Measurements from ENCODE around the gene NKIRAS2. TPM values are rescaled to one million over a fixed set of nuclear protein-coding genes. Genes with fewer than 3 reads are reported as not detected.

Gene NKIRAS2
- polyA plus RNA-seq, 1 donor from 2014 or later = 60.2 TPM

Other genes with a start within 250 kb of the NKIRAS2 start
- 46.1 and 82.2 TPM in 2 replicates for gene JUP, start 233.4 kb upstream of the NKIRAS2 start, polyA plus RNA-seq
- gene P3H4, start 208.1 kb upstream of the NKIRAS2 start, polyA plus RNA-seq = 17.8 and 20.5 TPM in 2 replicates
- gene FKBP10, start 207.1 kb upstream of the NKIRAS2 start, polyA plus RNA-seq = 3.5 and 7.6 TPM in 2 replicates
- gene NT5C3B, start 183.9 kb upstream of the NKIRAS2 start, polyA plus RNA-seq = 272 and 281 TPM in 2 replicates
- 0.22 TPM in 1 of 2 replicates, not detected in the other for gene KLHL10, start 182.3 kb upstream of the NKIRAS2 start, polyA plus RNA-seq
- gene KLHL11, start 154.7 kb upstream of the NKIRAS2 start, polyA plus RNA-seq = 30.3 and 31.1 TPM in 2 replicates
- gene ACLY, start 101.1 kb upstream of the NKIRAS2 start, polyA plus RNA-seq = 136 and 148 TPM in 2 replicates
- 5.2 and 5.7 TPM in 2 replicates for gene ODAD4, start 89.5 kb upstream of the NKIRAS2 start, polyA plus RNA-seq
- 27.7 and 29.6 TPM in 2 replicates for gene CNP, start 53.3 kb upstream of the NKIRAS2 start, polyA plus RNA-seq
- 107 and 126 TPM in 2 replicates for gene DNAJC7, start 2.7 kb upstream of the NKIRAS2 start, polyA plus RNA-seq
- 3.0 and 5.2 TPM in 2 replicates for gene C17orf113, start 30.5 kb downstream of the NKIRAS2 start, polyA plus RNA-seq
- gene ZNF385C, start 78.4 kb downstream of the NKIRAS2 start, polyA plus RNA-seq = 0.69 and 2.5 TPM in 2 replicates
- gene DHX58, start 92.6 kb downstream of the NKIRAS2 start, polyA plus RNA-seq = 0.87 and 2.3 TPM in 2 replicates
- gene KAT2A, start 101.3 kb downstream of the NKIRAS2 start, polyA plus RNA-seq = 30.5 and 39.9 TPM in 2 replicates
- not detected in 2 replicates for gene HSPB9, start 102.7 kb downstream of the NKIRAS2 start, polyA plus RNA-seq
- gene RAB5C, start 134.9 kb downstream of the NKIRAS2 start, polyA plus RNA-seq = 95.9 and 97.2 TPM in 2 replicates
- 0.56 and 0.78 TPM in 2 replicates for gene KCNH4, start 161.1 kb downstream of the NKIRAS2 start, polyA plus RNA-seq
- gene HCRT, start 165.4 kb downstream of the NKIRAS2 start, polyA plus RNA-seq = not detected in 2 replicates
- 2.5 and 3.2 TPM in 2 replicates for gene GHDC, start 174.4 kb downstream of the NKIRAS2 start, polyA plus RNA-seq

Data from neural cell (in vitro differentiated cells).